ENCODE measurements around the gene LSM14B.

- TF ChIP-seq RAD21 (IDR thresholded peaks at IDR 0.05; ENCODE audit: low read depth) (no peak), EZH2 (IDR thresholded peaks at IDR 0.05) (no peak), REST (IDR thresholded peaks at IDR 0.05; ENCODE audit: low read depth) (no peak), ELF1 (IDR thresholded peaks at IDR 0.05; ENCODE audit: borderline replicate concordance, low read depth) (no peak), POLR2AphosphoS5 (IDR thresholded peaks at IDR 0.05; ENCODE audit: low read depth, low read length) (no peak), SP1 (IDR thresholded peaks at IDR 0.05; ENCODE audit: low read depth) (no peak), POLR2A (IDR thresholded peaks at IDR 0.05; ENCODE audit: borderline replicate concordance, extremely low read depth, insufficient read depth, insufficient read length) (no peak)
- TF ChIP-seq, protein P1, sequence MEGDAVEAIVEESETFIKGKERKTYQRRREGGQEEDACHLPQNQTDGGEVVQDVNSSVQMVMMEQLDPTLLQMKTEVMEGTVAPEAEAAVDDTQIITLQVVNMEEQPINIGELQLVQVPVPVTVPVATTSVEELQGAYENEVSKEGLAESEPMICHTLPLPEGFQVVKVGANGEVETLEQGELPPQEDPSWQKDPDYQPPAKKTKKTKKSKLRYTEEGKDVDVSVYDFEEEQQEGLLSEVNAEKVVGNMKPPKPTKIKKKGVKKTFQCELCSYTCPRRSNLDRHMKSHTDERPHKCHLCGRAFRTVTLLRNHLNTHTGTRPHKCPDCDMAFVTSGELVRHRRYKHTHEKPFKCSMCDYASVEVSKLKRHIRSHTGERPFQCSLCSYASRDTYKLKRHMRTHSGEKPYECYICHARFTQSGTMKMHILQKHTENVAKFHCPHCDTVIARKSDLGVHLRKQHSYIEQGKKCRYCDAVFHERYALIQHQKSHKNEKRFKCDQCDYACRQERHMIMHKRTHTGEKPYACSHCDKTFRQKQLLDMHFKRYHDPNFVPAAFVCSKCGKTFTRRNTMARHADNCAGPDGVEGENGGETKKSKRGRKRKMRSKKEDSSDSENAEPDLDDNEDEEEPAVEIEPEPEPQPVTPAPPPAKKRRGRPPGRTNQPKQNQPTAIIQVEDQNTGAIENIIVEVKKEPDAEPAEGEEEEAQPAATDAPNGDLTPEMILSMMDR (IDR thresholded peaks at IDR 0.05 in 2 of 3, conservative IDR thresholded peaks at IDR 0.05 in 1 of 3; ENCODE audit: borderline replicate concordance in 1 of 3, insufficient read depth in 1 of 3, low read depth in 2 of 3, low read length in 2 of 3), result no peak
Observed at GRCh38 chr20:62080249-62080990, 41.9 kb upstream of the LSM14B start.
